ENCODE measurements around the gene ATAD3C.

DNA sequence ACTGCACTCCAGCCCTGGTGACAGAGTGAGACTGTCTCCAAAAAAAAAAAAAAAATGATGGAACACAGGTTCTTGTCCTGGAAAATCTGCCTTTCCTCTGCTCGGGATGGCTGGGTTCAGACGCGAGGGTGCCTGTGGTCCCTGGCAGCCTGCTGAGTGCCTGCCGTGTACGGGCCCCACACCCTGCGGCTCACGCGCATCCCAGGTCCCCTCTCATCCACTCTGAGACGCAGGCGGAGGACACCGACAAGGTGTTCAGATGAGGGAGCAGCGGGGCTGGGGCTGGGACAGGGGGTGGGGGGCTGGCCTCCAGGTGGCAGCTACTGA, 24.1 kb upstream of the ATAD3C start:
- TF ChIP-seq, protein P1, sequence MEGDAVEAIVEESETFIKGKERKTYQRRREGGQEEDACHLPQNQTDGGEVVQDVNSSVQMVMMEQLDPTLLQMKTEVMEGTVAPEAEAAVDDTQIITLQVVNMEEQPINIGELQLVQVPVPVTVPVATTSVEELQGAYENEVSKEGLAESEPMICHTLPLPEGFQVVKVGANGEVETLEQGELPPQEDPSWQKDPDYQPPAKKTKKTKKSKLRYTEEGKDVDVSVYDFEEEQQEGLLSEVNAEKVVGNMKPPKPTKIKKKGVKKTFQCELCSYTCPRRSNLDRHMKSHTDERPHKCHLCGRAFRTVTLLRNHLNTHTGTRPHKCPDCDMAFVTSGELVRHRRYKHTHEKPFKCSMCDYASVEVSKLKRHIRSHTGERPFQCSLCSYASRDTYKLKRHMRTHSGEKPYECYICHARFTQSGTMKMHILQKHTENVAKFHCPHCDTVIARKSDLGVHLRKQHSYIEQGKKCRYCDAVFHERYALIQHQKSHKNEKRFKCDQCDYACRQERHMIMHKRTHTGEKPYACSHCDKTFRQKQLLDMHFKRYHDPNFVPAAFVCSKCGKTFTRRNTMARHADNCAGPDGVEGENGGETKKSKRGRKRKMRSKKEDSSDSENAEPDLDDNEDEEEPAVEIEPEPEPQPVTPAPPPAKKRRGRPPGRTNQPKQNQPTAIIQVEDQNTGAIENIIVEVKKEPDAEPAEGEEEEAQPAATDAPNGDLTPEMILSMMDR (IDR thresholded peaks at IDR 0.05), result no peak
- no peak for TF ChIP-seq POLR2AphosphoS5 (IDR thresholded peaks at IDR 0.05)
